WI38 (cell line): ENCODE measurements around the gene TNFRSF4.
"Not testable (repeated sequence)": the region's sequence is repeated elsewhere in the genome, so short reads cannot be mapped to it uniquely, and the experiment has no call there.

Experiments used
- H3K4me3 ChIP-seq: 2 replicates; pipeline ENCODE4 v1.5.1; 2011; ENCODE audit warnings: low read depth, mild to moderate bottlenecking, control low read depth, low read length
- TF ChIP-seq, protein P1 (sequence below): IDR thresholded peaks from 2 replicates; pipeline ENCODE4 v1.5.1; 2012; ENCODE audit warnings: low read depth, mild to moderate bottlenecking, control low read depth, low read length

The TNFRSF4 gene

DNA sequence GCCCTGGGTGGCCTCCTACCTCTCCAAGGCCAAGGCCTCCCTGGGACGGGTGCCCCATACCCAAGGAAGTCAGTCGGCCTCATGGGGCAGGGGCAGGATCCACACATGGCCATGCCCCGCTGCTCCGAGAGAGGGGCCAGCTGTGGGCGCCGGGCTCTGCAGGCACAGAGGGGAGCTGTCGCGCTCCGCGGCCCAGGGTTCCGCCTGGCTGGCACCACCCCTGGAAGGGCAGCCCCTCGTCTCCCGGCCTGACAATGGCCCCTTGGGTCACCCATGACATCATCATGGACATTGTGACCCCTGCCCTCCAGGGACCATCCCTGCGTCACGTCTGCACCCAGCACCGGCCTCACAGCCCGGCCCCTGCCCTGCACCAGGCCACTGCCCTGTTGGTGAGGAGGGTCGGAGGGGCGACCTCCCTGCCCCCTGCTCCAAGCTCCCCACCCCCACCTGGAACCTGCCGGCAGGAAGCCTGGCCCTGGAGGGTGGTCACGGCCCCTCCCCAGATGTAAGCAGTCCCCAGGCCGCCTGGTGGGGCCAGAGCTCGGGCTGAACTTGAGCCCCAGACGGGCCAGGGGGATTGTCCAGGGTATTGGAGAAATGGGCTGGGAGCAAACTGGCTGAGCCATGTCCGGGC is 34.5 kb downstream of the TNFRSF4 start:
- TF ChIP-seq, protein P1, sequence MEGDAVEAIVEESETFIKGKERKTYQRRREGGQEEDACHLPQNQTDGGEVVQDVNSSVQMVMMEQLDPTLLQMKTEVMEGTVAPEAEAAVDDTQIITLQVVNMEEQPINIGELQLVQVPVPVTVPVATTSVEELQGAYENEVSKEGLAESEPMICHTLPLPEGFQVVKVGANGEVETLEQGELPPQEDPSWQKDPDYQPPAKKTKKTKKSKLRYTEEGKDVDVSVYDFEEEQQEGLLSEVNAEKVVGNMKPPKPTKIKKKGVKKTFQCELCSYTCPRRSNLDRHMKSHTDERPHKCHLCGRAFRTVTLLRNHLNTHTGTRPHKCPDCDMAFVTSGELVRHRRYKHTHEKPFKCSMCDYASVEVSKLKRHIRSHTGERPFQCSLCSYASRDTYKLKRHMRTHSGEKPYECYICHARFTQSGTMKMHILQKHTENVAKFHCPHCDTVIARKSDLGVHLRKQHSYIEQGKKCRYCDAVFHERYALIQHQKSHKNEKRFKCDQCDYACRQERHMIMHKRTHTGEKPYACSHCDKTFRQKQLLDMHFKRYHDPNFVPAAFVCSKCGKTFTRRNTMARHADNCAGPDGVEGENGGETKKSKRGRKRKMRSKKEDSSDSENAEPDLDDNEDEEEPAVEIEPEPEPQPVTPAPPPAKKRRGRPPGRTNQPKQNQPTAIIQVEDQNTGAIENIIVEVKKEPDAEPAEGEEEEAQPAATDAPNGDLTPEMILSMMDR = no peak
- H3K4me3 ChIP-seq = no peak overlapping the region

DNA sequence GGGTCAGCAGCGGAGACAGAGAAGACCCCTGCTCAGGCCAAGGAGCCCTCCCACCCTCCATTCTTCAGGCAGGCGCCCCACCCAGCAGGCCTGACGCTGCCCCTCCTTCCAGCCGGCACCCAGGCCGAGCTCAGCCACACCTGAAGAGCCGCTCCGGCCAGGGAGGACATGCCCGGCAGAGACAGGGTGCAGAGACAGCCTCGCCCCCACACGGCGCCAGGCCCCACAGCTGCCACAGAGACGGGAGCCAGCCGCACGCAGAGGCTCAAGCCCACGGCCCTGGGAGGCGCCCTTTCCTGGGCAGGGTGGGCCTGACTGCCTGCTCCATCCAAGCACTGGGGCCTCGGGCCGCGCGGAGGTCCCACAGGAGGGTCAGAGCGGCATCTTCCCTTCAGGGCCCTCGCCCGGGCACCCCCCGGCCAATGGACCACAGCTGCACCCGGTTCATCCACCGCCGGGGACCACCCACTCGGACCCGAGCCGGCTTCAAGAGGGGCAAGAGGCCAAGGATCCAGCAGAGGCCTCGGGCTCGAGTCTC is 35.1 kb downstream of the TNFRSF4 start:
- no peak overlapping the region for H3K4me3 ChIP-seq
- TF ChIP-seq, protein P1 = no peak

DNA sequence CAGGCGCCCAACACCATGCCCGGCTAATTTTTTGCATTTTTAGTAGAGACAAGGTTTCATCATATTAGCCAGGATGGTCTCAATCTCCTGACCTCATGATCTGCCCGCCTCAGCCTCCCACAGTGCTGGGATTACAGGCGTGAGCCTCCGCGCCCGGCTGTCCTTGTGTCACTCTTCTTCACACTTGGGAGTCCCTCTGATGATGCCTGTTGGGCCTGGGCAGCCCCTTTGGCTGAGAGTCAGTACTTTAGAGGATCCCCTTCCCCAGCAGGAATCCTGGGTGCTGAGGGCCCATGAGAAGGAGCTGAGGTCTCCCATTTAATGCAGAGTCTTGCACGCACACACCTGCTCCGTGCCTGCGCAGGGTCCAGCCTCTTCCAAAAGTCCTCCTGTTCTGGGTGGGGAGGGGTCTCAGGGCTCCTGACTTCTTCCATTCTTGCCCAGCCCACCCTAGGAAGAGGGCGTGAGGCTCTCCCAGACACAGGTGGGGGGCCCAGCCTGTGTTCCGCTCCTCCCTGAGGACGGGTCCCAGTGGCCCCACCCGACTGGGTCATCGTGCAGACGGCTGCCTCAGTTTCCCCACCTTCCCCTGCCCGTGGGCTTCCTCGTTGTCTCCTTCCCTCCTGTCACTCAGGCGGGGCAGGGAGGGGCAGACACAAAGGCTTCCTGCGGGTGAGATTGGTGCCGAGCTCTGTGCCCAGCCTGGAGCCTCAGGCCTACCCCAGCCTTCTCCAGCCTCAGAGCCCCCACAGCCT is 36.3 kb downstream of the TNFRSF4 start:
- TF ChIP-seq, protein P1 = no peak
- H3K4me3 ChIP-seq = no peak overlapping the region

DNA sequence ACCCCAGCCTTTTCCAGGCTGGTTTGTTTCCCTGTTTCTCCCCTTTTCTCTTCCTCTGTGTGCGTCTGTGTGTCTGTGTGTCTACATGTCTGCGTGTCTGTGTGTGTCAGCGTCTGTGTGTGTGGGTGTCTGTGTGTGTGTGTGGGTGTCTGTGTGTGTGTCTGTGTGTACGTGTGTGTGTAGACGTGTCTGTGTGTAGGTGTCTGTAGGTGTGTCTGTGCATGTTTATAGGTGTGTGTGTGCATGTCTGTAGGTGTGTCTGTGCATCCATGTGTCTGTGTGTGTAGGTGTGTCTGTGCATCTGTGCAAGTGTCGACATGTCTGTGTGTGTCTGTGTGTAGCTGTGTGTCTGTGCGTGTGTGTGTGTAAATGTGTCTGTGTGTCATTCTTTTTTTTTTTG is 37.0 kb downstream of the TNFRSF4 start:
- TF ChIP-seq, protein P1 = no peak
- H3K4me3 ChIP-seq = no peak overlapping the region

DNA sequence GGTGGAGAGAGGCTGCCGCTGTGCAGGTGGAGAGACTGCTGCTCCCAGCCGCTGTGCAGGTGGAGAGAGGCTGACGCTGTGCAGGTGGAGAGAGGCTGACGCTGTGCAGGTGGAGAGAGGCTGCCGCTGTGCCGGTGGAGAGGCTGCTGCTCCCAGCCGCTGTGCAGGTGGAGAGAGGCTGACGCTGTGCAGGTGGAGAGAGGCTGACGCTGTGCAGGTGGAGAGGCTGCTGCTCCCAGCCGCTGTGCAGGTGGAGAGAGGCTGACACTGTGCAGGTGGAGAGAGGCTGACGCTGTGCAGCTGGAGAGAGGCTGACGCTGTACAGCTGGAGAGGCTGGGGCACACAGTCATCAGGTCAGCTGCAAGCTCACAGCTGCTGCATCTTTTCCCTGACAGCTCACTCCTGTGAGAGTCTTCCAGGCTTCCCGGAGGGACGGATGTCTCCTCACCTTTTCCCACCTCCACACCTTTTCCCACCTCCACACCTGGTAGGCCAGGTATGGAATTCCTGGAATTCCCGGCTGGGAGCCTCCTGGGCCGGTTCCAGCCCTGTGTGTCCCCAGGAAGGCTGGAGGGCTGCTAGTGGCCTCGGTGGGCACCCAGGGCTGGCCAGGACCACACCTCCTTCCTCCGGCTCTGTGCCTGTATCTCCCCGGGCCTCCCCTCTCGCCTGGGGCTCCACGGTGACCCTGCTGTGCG is 37.7 kb downstream of the TNFRSF4 start:
- not testable (repeated sequence) for H3K4me3 ChIP-seq

DNA sequence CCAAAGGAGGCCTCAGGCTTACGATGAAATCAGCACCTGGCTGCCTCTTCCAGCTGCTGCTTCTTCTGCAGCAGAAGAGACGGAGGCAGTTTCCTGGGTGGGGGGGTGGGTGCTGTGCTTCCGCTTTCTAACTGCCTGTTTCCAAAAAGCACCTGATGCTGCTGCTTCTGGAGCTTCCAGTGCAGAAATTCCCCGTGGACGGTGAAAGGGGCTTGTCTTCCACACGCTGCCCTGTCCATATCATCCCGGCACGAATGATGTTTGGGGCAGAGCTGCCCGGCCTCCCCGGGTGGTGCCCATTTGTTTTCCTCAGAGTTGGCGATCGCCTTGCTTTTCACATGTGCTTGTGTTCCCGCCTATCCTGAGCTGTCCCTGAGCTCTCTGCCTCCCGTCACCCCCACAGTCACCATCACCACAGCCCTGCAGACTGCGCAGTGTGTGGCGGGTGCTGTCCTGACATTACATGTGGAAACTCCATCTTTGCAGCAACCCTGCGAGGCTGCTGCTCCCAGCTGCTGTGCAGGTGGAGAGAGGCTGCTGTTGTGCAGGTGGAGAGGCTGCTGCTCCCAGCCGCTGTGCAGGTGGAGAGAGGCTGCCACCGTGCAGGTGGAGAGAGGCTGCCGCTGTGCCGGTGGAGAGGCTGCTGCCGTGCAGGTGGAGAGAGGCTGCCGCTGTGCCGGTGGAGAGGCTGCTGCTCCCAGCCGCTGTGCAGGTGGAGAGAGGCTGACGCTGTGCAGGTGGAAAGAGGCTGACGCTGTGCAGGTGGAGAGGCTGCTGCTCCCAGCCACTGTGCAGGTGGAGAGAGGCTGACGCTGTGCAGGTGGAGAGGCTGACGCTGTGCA is 38.5 kb downstream of the TNFRSF4 start:
- H3K4me3 ChIP-seq = no peak overlapping the region
- TF ChIP-seq, protein P1 = no peak

DNA sequence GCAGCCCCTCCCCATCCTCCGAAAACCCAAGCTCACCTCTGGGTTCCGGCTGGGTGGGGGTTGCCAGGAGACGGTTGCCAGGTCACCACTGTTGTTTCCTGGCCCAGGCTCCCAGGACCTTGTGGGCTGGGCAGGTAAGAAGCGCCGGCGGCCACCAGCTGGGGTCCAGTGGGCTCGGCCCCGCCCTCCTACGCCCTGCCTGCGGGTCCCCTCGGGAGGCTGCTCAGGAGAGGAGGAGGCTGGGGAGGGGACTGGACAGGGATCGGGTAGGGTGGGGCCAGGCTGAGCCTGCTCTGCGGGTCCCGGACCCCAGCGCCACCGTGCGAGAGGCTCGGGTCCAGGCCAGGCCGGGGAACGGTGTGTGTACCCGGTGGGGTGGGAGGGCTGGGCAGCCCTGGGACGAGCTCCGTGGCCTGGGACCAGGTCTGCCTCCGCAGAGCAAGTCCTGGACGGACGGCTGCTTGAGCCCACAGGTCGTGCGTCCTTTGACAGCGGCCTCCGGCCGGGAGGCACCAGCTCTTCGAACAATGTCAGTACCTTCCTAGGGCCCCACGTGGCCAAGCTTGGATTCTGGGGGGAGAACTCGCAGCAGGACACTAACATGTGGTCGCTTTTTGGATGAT is 40.0 kb downstream of the TNFRSF4 start, which contains the start of gene TTLL10:
Gene TTLL10, plus strand, starts transcription at position 88 of the 623 bp plus-strand sequence. CDS start 5,336 bp downstream, outside the sequence.
- TF ChIP-seq, protein P1 = no peak
- no peak within 1 kb of the TSS for H3K4me3 ChIP-seq
